Measurements from ENCODE around the gene STPG4.

DNA sequence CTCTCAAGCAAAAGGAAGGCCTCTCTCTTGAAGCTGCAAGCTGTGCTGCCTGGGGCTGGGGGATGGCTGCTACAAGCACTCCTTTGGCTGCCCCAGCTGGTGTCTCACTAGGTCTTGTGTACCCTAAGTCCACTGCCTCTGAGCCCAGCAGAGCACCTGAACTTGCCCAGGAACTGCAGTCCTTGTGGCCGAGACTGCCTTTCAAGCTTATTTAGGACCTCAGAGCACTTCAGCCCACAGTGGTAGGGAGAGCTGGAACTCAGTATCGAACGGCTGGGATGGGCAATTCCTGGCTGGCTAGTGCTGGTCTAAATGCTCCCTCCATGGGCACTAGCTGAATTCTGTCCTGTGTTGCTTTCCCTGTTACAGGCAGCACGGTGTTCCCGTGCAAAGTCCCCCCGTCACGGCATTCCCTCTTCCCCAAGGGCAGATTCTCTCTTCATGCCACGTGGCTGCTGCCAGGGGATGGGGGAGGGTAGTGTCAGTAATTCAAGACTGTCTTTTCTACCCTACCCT, 25.9 kb downstream of the STPG4 start:
- TF ChIP-seq, protein P1, sequence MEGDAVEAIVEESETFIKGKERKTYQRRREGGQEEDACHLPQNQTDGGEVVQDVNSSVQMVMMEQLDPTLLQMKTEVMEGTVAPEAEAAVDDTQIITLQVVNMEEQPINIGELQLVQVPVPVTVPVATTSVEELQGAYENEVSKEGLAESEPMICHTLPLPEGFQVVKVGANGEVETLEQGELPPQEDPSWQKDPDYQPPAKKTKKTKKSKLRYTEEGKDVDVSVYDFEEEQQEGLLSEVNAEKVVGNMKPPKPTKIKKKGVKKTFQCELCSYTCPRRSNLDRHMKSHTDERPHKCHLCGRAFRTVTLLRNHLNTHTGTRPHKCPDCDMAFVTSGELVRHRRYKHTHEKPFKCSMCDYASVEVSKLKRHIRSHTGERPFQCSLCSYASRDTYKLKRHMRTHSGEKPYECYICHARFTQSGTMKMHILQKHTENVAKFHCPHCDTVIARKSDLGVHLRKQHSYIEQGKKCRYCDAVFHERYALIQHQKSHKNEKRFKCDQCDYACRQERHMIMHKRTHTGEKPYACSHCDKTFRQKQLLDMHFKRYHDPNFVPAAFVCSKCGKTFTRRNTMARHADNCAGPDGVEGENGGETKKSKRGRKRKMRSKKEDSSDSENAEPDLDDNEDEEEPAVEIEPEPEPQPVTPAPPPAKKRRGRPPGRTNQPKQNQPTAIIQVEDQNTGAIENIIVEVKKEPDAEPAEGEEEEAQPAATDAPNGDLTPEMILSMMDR (conservative IDR thresholded peaks at IDR 0.05) = no peak
- no peak for TF ChIP-seq ZFX (IDR thresholded peaks at IDR 0.05)
